ENCODE data around the gene ATP2C2.

The ATP2C2 gene

GRCh38 chr16:84406006-84406963 lies 37.9 kb downstream of the ATP2C2 start:
- no peak for DNase-seq (ENCODE audit: low spot score)
- no peak for TF ChIP-seq CTCF (IDR thresholded peaks at IDR 0.05; ENCODE audit: poor library complexity, severe bottlenecking)
- ATAC-seq (ENCODE audit: low read depth): no peak
- Histone ChIP-seq H3K27ac (ENCODE audit: poor library complexity, severe bottlenecking) (no peak overlapping the region), H3K9me3 (ENCODE audit: severe bottlenecking) (no peaks in the 10 kb centered on the region), H3K4me1 (ENCODE audit: insufficient read depth, poor library complexity, severe bottlenecking) (no peaks in the 10 kb centered on the region), H3K4me3 (ENCODE audit: severe bottlenecking) (no peak overlapping the region), H3K27me3 (ENCODE audit: insufficient read depth, poor library complexity, severe bottlenecking) (no peaks in the 10 kb centered on the region), H3K36me3 (ENCODE audit: low read depth) (peaks cover 49% of the 10 kb centered on the region)

DNA sequence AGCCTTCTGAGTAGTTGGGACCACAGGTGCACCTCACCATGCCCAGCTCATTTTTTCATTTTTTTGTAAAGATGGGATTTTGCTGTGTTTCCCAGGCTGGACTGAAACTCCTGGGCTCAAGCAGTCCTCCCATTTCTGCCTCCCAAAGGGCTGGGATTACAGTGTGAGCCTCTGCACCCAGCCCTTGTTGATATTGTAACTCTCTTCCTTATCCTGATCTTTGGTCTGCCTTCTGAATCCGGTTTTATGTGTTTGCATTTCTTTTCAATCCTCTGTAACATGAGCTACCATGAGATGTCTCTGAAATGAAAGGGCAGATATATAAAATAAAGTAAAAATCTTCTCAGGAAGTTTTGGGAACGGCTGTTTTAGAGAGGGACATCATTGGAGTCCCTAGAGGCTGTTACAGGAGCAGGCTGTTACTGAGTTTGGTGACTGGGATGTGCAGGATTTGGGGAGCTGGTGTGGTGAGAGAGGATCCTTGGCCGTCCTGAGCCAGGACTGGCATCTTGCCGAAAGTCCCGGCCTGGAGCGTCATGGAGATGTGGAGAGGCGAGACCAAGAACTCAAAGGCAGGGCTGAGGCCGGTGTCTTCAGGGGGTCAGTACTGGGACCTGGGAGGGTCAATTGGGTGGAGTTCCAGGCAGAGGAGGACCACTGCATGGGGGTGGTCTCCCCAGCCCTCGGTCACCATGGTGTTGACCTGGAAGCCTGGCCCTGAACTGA lies 39.4 kb downstream of the ATP2C2 start:
- H3K27ac ChIP-seq (ENCODE audit: poor library complexity, severe bottlenecking): no peak overlapping the region
- H3K27me3 ChIP-seq (ENCODE audit: insufficient read depth, poor library complexity, severe bottlenecking): no peaks in the 10 kb centered on the region
- no peaks in the 10 kb centered on the region for H3K9me3 ChIP-seq (ENCODE audit: severe bottlenecking)
- no peak overlapping the region for H3K4me3 ChIP-seq (ENCODE audit: severe bottlenecking)
- peaks cover 41% of the 10 kb centered on the region for H3K36me3 ChIP-seq (ENCODE audit: low read depth)
- no peak for DNase-seq (ENCODE audit: low spot score)
- TF ChIP-seq CTCF (IDR thresholded peaks at IDR 0.05; ENCODE audit: poor library complexity, severe bottlenecking): no peak
- no peak for ATAC-seq (ENCODE audit: low read depth)
- no peaks in the 10 kb centered on the region for H3K4me1 ChIP-seq (ENCODE audit: insufficient read depth, poor library complexity, severe bottlenecking)

DNA sequence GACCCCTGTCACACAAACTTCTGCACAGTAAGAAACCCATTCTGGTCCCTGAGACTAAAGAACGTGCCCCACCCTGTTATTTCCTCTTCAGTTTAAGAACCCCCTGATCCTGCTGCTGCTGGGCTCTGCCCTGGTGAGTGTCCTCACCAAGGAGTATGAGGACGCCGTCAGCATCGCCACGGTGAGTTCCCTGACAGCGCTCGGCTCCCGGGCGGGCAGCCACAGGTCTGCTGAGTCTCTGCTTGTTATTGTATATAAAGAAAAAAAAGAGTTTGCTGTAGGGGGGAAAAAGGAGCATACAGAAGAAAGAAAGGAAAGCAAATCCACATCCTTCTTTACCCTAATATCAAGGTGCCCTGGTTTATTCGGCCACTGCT lies 40.0 kb downstream of the ATP2C2 start:
- no peak overlapping the region for H3K27ac ChIP-seq (ENCODE audit: poor library complexity, severe bottlenecking)
- peaks cover 41% of the 10 kb centered on the region for H3K36me3 ChIP-seq (ENCODE audit: low read depth)
- DNase-seq (ENCODE audit: low spot score) (no peak), ATAC-seq (ENCODE audit: low read depth) (no peak)
- H3K4me1 ChIP-seq (ENCODE audit: insufficient read depth, poor library complexity, severe bottlenecking): no peaks in the 10 kb centered on the region
- no peaks in the 10 kb centered on the region for H3K27me3 ChIP-seq (ENCODE audit: insufficient read depth, poor library complexity, severe bottlenecking)
- H3K4me3 ChIP-seq (ENCODE audit: severe bottlenecking): no peak overlapping the region
- no peak for TF ChIP-seq CTCF (IDR thresholded peaks at IDR 0.05; ENCODE audit: poor library complexity, severe bottlenecking)
- no peaks in the 10 kb centered on the region for H3K9me3 ChIP-seq (ENCODE audit: severe bottlenecking)

- no peak overlapping the region for H3K4me3 ChIP-seq (ENCODE audit: severe bottlenecking)
- H3K4me1 ChIP-seq (ENCODE audit: insufficient read depth, poor library complexity, severe bottlenecking): no peaks in the 10 kb centered on the region
- H3K36me3 ChIP-seq (ENCODE audit: low read depth): peaks cover 41% of the 10 kb centered on the region
- no peak for TF ChIP-seq CTCF (IDR thresholded peaks at IDR 0.05; ENCODE audit: poor library complexity, severe bottlenecking)
- H3K27ac ChIP-seq (ENCODE audit: poor library complexity, severe bottlenecking): no peak overlapping the region
- no peaks in the 10 kb centered on the region for H3K27me3 ChIP-seq (ENCODE audit: insufficient read depth, poor library complexity, severe bottlenecking)
- no peak for ATAC-seq (ENCODE audit: low read depth)
- H3K9me3 ChIP-seq (ENCODE audit: severe bottlenecking): no peaks in the 10 kb centered on the region
- no peak for DNase-seq (ENCODE audit: low spot score)
Measured at GRCh38 chr16:84408856-84409255, 40.5 kb downstream of the ATP2C2 start.
